HG03457 (cell line): Measurements from ENCODE around the gene C13orf46.

Experiments
- ATAC-seq: cut with Tn5 transposase; IDR thresholded peaks from one replicate; pipeline ENCODE4 v1.9.1; 2021; ENCODE audit warnings: moderate number of reproducible peaks; ENCODE audit not compliant: unreplicated experiment

Gene C13orf46

GRCh38 chr13:113941571-113942191 is 32.2 kb downstream of the C13orf46 start:
- ATAC-seq = no peak

DNA sequence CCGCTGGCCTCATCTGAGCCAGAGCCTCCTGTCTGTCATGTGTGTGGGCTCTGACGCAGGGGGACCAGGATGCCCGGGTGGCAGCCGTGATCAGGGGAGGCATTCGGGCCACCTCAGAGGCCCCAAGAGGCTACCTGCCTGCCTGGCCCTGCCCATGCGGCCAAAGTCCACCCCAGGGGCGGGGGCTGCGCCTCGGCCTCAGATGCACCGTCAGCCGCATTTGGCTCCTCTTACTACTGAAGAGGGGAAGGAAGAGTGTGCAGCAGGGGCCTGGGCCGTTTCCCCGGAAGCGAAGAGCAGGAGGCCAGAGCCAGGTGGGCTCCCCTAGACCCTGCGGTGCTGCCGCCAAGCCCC is 34.0 kb downstream of the C13orf46 start:
- ATAC-seq = no peak

DNA sequence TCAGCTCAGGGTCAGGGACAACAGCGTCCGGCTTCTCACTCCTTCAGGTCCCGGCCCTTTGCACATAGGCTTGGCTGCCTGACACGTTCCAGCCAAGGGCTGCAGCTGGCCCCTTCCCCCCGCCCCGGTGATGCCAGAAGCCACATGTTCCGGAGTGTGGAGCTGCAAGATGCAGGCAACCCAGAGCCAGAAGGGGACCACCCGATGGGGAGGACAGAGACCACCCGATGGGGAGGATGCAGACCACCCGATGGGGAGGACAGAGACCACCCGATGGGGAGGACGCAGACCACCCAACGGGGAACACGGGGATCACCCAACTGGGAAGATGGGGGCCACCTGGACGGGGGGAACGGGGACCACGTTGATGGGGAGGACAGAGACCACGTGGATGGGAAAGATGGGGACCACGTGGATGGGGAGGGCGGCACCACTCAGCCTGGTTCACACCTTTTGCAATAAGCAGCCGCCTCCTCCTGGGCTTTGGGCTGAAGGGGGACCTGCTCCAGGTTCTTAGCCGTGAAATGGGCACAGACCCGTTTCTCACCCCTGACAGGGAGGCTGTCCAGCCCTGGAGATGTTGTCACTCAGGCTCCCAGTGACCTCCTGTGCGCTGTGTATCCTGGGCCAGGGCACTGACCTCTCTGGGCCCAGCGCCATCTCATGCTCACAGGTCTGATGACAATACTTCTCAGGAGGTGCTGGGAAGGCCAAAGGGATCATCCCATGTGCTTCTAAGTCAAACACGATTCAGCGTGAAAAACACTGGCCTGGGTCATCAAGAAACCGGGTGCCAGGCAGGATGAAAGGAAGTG is 34.5 kb downstream of the C13orf46 start:
- ATAC-seq = no peak

GRCh38 chr13:113938716-113939115 is 35.2 kb downstream of the C13orf46 start:
- no peak for ATAC-seq

- ATAC-seq = no peak
Observed at GRCh38 chr13:113938246-113938645, 35.6 kb downstream of the C13orf46 start.

DNA sequence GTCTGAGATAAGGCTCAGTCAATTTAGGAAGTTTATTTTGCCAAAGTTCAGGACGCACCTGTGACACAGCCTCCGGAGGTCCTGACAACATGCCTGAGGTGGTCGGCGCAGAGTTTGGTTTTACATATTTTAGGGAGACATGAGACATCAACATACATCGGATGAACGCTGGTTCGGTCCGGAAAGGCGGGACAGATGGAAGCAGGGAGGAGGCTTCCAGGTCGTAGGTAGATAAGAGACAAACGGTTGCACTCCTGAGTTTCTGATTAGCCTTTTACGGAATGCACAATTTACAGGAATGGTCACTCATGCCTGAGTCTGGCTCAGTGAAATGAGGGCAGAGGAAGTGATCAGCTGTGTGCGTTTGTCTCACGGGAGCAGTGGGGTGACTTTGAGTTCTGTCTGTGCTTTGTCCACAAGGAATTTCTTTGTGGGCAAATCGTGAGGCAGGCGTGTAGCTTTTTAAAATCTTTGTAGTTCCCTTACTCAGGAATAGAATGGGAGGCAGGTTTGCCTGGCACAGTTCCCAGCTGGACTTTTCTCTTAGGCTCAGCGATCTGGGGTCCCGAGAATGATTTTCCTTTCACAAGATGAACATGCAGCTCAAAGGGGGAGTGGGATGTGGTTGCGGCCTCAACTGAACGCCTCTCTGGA is 36.2 kb downstream of the C13orf46 start:
- ATAC-seq = no peak

- ATAC-seq = no peak
Observed at GRCh38 chr13:113937073-113937472, 36.8 kb downstream of the C13orf46 start.

DNA sequence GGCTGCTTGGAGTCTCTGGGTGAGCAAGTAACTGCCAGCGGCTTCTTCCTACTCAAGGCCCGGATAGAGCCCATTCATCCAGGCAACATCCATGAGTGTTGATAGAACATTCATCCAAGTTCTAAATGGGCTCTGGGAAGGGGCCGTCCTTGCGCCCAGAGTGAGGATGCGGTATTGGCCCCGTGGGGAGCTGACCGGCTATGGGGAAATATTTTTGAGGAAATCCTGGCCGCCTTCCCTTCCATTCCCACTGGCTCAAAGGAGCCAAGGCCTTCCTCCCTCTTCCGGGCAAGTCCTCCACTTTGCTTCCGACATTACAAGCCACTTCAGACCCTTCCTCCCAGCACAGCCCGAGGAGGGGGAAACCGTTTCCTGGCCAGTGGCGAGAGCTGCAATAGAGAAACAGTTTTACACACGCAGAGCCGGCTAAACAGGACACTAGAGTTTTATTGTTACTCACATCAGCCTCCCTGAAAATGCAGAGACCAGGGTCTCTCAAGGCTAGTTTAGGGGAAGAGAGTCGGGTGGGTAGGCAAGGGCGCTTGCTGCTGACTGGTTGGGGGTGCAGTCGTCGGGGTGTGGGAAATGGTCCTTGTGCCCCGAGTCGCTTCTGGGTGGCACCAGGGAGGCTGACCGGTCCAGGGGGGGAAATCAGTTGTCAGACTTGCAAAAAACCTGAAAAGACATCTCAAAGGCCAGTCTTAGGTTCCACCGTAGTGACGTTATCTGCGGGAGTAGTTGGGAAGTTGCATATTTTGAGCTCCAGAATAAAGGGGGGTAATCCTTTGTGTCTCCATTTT is 37.5 kb downstream of the C13orf46 start:
- no peak for ATAC-seq

GRCh38 chr13:113935001-113935844 is 38.7 kb downstream of the C13orf46 start:
- no peak for ATAC-seq

- ATAC-seq = no peak
Observed at GRCh38 chr13:113934576-113934975, 39.3 kb downstream of the C13orf46 start.

GRCh38 chr13:113933901-113934300 is 40.0 kb downstream of the C13orf46 start:
- no peak for ATAC-seq

DNA sequence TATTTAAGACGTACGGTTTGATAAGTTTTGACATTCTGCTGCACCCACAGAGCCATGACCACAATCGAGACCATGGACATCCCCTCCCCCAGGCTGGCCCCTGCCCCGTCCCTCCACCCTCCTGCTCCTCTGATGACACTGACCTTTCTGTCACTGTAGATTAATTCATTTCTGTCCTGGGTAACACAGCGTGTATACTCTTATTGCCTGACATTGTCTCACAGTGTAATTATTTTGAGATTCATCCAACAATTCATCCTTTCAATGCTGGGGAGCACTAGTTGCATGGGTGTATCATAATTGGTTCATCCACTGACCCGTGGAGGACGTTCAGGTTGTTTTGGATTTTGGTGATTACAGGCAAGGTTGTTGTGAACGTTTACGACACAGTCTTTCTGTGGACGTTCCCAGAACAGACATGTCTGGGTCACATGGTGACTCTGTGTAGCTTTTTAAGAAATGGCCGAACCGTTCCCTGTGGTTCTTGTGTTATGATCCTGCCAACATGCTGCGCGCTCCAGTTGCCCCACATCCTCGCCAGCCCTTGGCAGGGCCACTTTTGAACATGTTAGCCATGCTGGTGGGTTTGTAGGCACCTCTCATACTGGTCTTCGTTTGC is 41.9 kb downstream of the C13orf46 start:
- ATAC-seq = no peak

- no peak for ATAC-seq
Observed at GRCh38 chr13:113930671-113931637, 42.9 kb downstream of the C13orf46 start.

- no peak for ATAC-seq
Observed at GRCh38 chr13:113929628-113930615, 44.0 kb downstream of the C13orf46 start.

DNA sequence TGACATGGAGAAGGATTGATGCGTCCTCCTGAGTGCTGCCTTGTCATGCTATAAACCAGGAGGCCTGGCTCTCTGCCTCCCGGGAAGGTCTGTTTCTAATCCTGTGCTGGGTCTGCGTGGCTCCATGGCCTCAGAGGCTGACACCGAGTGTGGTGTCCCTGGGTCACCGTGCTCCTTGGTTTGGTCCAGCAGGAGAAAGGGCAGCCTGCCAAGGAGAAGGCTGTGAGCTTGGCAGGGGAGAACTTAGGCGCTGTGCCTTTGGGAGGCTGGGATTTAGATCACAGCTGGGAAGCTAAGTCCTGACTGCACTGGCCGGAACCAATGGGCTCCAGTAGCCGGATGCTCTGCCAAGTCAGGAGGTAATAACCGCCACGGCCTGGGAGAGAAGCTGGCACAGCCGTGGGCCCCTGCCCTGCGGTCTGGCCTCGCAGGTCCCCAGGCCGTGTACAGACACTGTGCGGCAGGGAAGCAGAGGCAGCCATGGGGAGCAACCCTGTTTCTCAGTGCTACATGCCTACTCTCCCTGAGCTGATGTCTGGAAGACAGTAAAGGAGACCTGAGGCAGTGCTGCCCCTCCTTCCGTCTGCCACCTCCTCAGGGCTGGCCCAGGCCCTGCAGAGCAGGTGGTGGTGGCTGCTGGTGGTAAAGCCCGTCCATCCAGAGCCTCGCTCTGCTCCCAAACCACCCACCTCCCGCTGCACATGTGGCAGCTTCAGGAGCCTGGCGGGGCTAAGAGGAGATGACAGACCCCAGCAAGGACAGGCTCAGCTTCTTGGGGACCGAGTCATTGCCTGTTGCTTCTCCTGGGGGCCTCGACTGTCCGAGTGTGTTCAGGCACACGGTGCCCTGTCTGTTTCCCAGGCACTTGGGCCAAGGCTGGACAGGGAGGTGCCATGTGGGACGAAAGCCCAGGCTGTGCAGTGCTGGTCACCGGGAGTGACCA is 44.9 kb downstream of the C13orf46 start:
- ATAC-seq = no peak
